Mesendoderm (in vitro differentiated cells): Measurements from ENCODE around the gene KHSRP.

Source experiments
- DNase-seq: peaks from one replicate; pipeline ENCODE4 v3.0.0; 2013
- H2AK5ac ChIP-seq: 2 replicates; pipeline ENCODE4 v1.6.1; 2013; ENCODE audit warnings: low read length, inconsistent platforms
- H2BK120ac ChIP-seq: 2 replicates; pipeline ENCODE4 v1.6.1; 2013; ENCODE audit warnings: low read depth, mild to moderate bottlenecking, low read length, moderate library complexity, mixed read lengths
- H2BK15ac ChIP-seq: replicated peaks from 2 replicates; pipeline ENCODE4 v1.6.1; 2013; ENCODE audit warnings: low read depth, mild to moderate bottlenecking, moderate library complexity
- H2BK5ac ChIP-seq: 2 replicates; pipeline ENCODE4 v1.6.1; 2013; ENCODE audit warnings: low read length, inconsistent platforms
- H3K18ac ChIP-seq: 2 replicates; pipeline ENCODE4 v1.6.1; 2013; ENCODE audit warnings: mild to moderate bottlenecking, low read length, mixed read lengths
- H3K23ac ChIP-seq: one replicate; pipeline ENCODE4 v1.6.1; 2013; ENCODE audit warnings: low read length
- H3K27ac ChIP-seq: 2 replicates; pipeline ENCODE4 v1.5.1; 2013; ENCODE audit warnings: low read depth, mild to moderate bottlenecking, inconsistent platforms, low read length, moderate library complexity
- H3K27me3 ChIP-seq: 2 replicates; pipeline ENCODE4 v1.6.1; 2013; ENCODE audit warnings: low read length, control low read depth, mild to moderate bottlenecking, inconsistent platforms; ENCODE audit not compliant: insufficient read depth, poor library complexity
- H3K36me3 ChIP-seq: 2 replicates; pipeline ENCODE4 v1.6.1; 2013; ENCODE audit warnings: low read length, inconsistent platforms; ENCODE audit not compliant: control insufficient read depth, insufficient read depth
- H3K4ac ChIP-seq: one replicate; pipeline ENCODE4 v1.6.1; 2013; ENCODE audit warnings: low read depth, mild to moderate bottlenecking, low read length, moderate library complexity
- H3K4me1 ChIP-seq: 2 replicates; pipeline ENCODE4 v1.6.1; 2013; ENCODE audit warnings: low read depth, low read length, inconsistent platforms; ENCODE audit not compliant: control insufficient read depth
- H3K4me2 ChIP-seq: 2 replicates; pipeline ENCODE4 v1.6.1; 2013; ENCODE audit warnings: low read length
- H3K4me3 ChIP-seq: 2 replicates; pipeline ENCODE4 v1.5.1; 2013; ENCODE audit warnings: mild to moderate bottlenecking, low read length
- H3K56ac ChIP-seq: one replicate; pipeline ENCODE4 v1.6.1; 2013; ENCODE audit warnings: low read length
- H3K79me1 ChIP-seq: 2 replicates; pipeline ENCODE4 v1.6.1; 2013; ENCODE audit warnings: low read length, inconsistent platforms
- H3K79me2 ChIP-seq: 2 replicates; pipeline ENCODE4 v1.6.1; 2013; ENCODE audit warnings: mild to moderate bottlenecking, low read length; ENCODE audit not compliant: control insufficient read depth, insufficient read depth
- H3K9ac ChIP-seq: 2 replicates; pipeline ENCODE4 v1.6.1; 2013; ENCODE audit warnings: low read length, inconsistent platforms
- H4K5ac ChIP-seq: one replicate; pipeline ENCODE4 v1.6.1; 2013; ENCODE audit warnings: low read length
- H4K8ac ChIP-seq: one replicate; pipeline ENCODE4 v1.6.1; 2013; ENCODE audit warnings: low read depth, mild to moderate bottlenecking, control low read depth, low read length, moderate library complexity
- WGBS: extraction: QIAGEN DNeasy Blood & Tissue Kit; methylation state at CpG from one replicate; pipeline ENCODE4 v1.1.7; 2013; ENCODE audit warnings: low lambda C conversion rate, missing lambda C conversion rate; ENCODE audit not compliant: insufficient coverage; ENCODE audit errors: extremely low coverage; 5-methylcytosine and 5-hydroxymethylcytosine counted together

Gene KHSRP

GRCh38 chr19:6417713-6418561, 6.7 kb downstream of the KHSRP start:
- no peak overlapping the region for H3K4ac ChIP-seq
- H3K79me1 ChIP-seq, result peaks cover 17% of the 10 kb centered on the region
- no peaks in the 10 kb centered on the region for H3K27me3 ChIP-seq
- WGBS, result no CpG with 5 or more reads among the region's 33 CpGs
- H3K27ac ChIP-seq, result no peak overlapping the region
- no peak overlapping the region for H3K4me3 ChIP-seq
- peaks cover 28% of the 10 kb centered on the region for H3K36me3 ChIP-seq
- DNase-seq, result peak; percentile 31
- H4K8ac ChIP-seq, result no peak overlapping the region
- no peak overlapping the region for H2BK5ac ChIP-seq
- H3K18ac ChIP-seq, result no peak overlapping the region
- no peak overlapping the region for H3K4me2 ChIP-seq
- no peaks in the 10 kb centered on the region for H3K4me1 ChIP-seq
- peaks cover 46% of the 10 kb centered on the region for H3K79me2 ChIP-seq
- H2BK15ac ChIP-seq, result no peak overlapping the region
- H3K9ac ChIP-seq, result no peak overlapping the region
- H2BK120ac ChIP-seq, result no peak overlapping the region
- no peak overlapping the region for H3K23ac ChIP-seq
- H4K5ac ChIP-seq, result no peak overlapping the region
- H2AK5ac ChIP-seq, result no peak overlapping the region
- no peak overlapping the region for H3K56ac ChIP-seq

DNA sequence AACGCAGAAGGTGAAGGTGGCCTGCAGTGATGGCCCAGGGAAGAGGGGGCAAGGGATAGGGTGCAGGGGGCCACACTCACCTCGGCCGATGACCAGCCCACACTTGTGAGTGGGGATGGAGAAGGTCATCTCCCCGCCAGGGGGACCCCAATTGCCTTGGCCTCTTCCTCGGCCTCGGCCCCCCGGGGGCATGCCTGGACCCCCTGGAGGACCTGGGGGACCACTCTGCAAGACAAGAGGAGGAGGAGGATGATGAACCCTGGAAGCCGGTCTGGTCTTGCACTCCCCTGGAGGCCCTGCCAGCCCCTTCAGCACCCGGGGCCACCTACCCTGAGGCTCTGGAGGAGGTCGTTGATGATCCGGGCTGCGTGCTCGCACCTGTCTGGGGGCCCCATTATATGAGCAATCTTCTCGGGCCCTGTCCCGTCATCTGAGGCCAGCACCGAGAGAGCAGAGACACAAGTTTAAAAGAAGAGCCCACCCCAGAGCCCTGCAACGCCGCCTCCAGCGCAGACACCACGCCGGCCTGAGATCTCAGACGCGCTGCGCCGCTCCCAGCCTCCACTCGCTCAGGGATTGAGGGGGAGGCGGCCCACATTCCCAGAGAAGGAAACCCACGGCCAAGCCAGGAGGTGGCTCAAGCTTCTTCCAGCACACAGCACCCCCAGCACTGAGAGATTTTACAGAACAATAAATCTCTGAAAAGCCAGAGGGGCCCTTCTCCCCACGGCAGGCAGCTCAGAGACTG, 7.8 kb downstream of the KHSRP start:
- H3K4me3 ChIP-seq, result no peak overlapping the region
- H2AK5ac ChIP-seq, result no peak overlapping the region
- peaks cover 24% of the 10 kb centered on the region for H3K36me3 ChIP-seq
- H3K79me2 ChIP-seq, result peaks cover 35% of the 10 kb centered on the region
- H3K4me1 ChIP-seq, result no peaks in the 10 kb centered on the region
- H3K4me2 ChIP-seq, result no peak overlapping the region
- H3K27me3 ChIP-seq, result no peaks in the 10 kb centered on the region
- peaks cover 17% of the 10 kb centered on the region for H3K79me1 ChIP-seq
- no peak overlapping the region for H2BK120ac ChIP-seq
- no peak overlapping the region for H2BK15ac ChIP-seq
- WGBS, result no CpG with 5 or more reads among the region's 29 CpGs
- DNase-seq, result no peak
- H4K8ac ChIP-seq, result no peak overlapping the region
- H3K23ac ChIP-seq, result no peak overlapping the region
- no peak overlapping the region for H3K18ac ChIP-seq
- no peak overlapping the region for H3K4ac ChIP-seq
- H3K56ac ChIP-seq, result no peak overlapping the region
- H4K5ac ChIP-seq, result no peak overlapping the region
- no peak overlapping the region for H3K27ac ChIP-seq
- no peak overlapping the region for H2BK5ac ChIP-seq
- H3K9ac ChIP-seq, result no peak overlapping the region

DNA sequence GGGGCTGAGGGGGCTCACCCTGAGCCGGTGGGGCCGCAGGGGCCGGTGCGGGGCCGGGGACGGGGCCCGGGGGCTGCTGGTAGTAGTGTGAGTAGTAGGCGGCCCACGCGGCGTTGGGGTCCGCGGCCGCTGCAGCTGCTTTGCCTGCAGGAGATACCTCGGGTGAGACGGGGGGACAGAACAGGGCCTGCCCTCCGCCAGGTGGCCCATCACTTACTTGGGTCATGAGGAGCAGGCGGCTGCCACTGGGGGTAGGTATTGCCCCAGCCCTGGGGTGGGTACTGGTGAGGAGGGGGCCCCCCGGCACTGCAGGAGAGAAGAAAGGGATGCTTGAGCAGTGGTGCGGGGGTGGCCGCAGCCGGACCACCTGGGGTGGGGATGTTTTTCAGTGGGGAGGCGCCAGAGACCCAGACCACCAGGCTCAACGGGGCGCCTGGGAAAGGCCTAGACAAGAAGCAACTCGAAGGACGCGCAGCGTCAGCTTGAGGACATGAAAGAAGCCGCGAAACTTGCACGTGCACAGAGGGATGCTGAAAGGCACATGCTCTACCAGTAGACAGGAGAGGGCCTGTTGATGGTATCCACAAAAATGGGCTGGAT, 8.9 kb downstream of the KHSRP start:
- Histone ChIP-seq H4K8ac (no peak overlapping the region), H2AK5ac (no peak overlapping the region), H3K27ac (no peak overlapping the region), H3K4me3 (no peak overlapping the region), H3K4ac (no peak overlapping the region), H3K27me3 (no peaks in the 10 kb centered on the region), H3K79me2 (peaks cover 24% of the 10 kb centered on the region), H3K56ac (no peak overlapping the region), H3K36me3 (peaks cover 20% of the 10 kb centered on the region), H4K5ac (no peak overlapping the region), H2BK5ac (no peak overlapping the region), H3K9ac (no peak overlapping the region), H3K4me1 (no peaks in the 10 kb centered on the region), H3K23ac (no peak overlapping the region), H3K79me1 (peaks cover 15% of the 10 kb centered on the region), H3K18ac (no peak overlapping the region), H2BK120ac (no peak overlapping the region), H2BK15ac (no peak overlapping the region), H3K4me2 (no peak overlapping the region)
- DNase-seq, result no peak
- WGBS, result no CpG with 5 or more reads among the region's 32 CpGs

- Histone ChIP-seq H2AK5ac (no peak overlapping the region), H3K56ac (no peak overlapping the region), H3K79me1 (peaks cover 12% of the 10 kb centered on the region), H4K8ac (no peak overlapping the region), H3K4ac (no peak overlapping the region), H3K4me2 (no peak overlapping the region), H2BK15ac (no peak overlapping the region), H3K79me2 (peaks cover 17% of the 10 kb centered on the region), H4K5ac (no peak overlapping the region), H3K4me1 (no peaks in the 10 kb centered on the region), H3K4me3 (no peak overlapping the region), H3K9ac (no peak overlapping the region), H3K27me3 (no peaks in the 10 kb centered on the region), H3K36me3 (peaks cover 20% of the 10 kb centered on the region), H2BK5ac (no peak overlapping the region), H2BK120ac (no peak overlapping the region), H3K23ac (no peak overlapping the region), H3K18ac (no peak overlapping the region), H3K27ac (no peak overlapping the region)
- no peak for DNase-seq
- WGBS, result no CpG with 5 or more reads among the region's 47 CpGs
Observed at GRCh38 chr19:6414793-6415590, 9.6 kb downstream of the KHSRP start.

DNA sequence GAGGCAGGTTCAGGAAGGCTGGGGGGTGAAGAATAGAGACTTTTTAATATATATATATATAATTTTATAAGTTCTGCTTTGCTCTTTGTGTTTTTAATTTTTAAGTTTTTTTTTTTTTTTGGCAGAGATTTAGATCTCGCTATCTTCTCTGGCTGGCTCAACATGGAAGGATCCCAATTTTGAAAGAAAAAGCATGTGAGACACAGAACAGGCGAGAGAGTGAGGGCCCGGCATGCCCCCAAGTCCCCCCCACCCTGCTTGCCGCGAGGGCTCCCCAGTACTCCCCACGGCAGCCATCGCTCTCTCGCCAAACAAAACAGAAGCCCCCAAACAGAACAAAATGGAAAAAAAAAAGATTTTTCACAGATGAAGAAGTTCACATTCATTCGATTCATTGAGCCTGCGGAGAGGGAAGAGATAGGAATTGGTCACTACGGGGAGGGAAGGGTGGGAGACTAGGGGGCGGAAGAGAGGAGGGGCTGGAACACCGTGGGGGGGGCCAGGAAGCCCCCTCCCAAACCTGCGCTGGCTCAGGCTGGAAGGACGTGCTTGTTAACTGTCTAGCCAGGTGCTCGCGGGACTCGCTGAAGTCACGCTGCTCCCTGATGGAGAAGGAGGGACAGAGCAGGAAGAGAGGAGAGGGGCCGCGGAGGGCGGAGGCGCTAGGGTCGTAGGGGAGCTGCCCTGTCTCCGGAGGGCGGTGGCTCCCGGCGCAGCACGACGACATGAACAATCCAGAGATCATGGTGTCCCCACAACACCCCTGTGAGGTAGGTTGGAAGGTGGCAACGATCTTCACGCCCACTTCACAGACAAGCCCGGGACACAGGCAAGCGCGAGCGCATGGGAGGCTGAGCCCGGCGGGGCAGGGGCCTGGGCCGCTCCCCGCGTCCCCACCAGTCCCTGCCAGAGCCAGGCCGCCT, 10.6 kb downstream of the KHSRP start:
- H3K79me1 ChIP-seq, result peaks cover 7% of the 10 kb centered on the region
- H3K4me1 ChIP-seq, result no peaks in the 10 kb centered on the region
- no peak overlapping the region for H3K23ac ChIP-seq
- no peak overlapping the region for H2BK15ac ChIP-seq
- no peak overlapping the region for H3K4me2 ChIP-seq
- no peak overlapping the region for H3K4ac ChIP-seq
- H4K8ac ChIP-seq, result no peak overlapping the region
- peaks cover 8% of the 10 kb centered on the region for H3K79me2 ChIP-seq
- no CpG with 5 or more reads among the region's 42 CpGs for WGBS
- H3K4me3 ChIP-seq, result no peak overlapping the region
- H2AK5ac ChIP-seq, result no peak overlapping the region
- no peak overlapping the region for H3K9ac ChIP-seq
- H3K56ac ChIP-seq, result no peak overlapping the region
- peaks cover 15% of the 10 kb centered on the region for H3K36me3 ChIP-seq
- H2BK120ac ChIP-seq, result no peak overlapping the region
- H3K27ac ChIP-seq, result no peak overlapping the region
- no peaks in the 10 kb centered on the region for H3K27me3 ChIP-seq
- peak; percentile 52 for DNase-seq
- no peak overlapping the region for H4K5ac ChIP-seq
- H3K18ac ChIP-seq, result no peak overlapping the region
- H2BK5ac ChIP-seq, result no peak overlapping the region
